Activated T-cell treated with anti-CD3 and anti-CD28 coated beads, Interleukin-2, amount 50 U/mL, for 24 hours (primary cell): Measurements from ENCODE around the gene ADAP1.
"Not testable (repeated sequence)": the region's sequence is repeated elsewhere in the genome, so short reads cannot be mapped to it uniquely, and the experiment has no call there.

Experiments used
- DNase-seq: peaks from one replicate; pipeline ENCODE4 v3.0.0-alpha.2; 2020
- H3K27ac Mint-ChIP-seq: 2 replicates; pipeline ENCODE4 v1.8.0; 2020; ENCODE audit warnings: mild to moderate bottlenecking, mixed read lengths
- H3K27me3 Mint-ChIP-seq: 2 replicates; pipeline ENCODE4 v1.8.0; 2020; ENCODE audit warnings: mixed read lengths
- H3K36me3 Mint-ChIP-seq: 2 replicates; pipeline ENCODE4 v1.8.0; 2020; ENCODE audit warnings: low read depth, mixed read lengths
- H3K4me1 Mint-ChIP-seq: 2 replicates; pipeline ENCODE4 v1.8.0; 2020; ENCODE audit warnings: low read depth, mixed read lengths
- H3K4me3 Mint-ChIP-seq: 2 replicates; pipeline ENCODE4 v1.8.0; 2020; ENCODE audit warnings: mild to moderate bottlenecking, moderate library complexity, mixed read lengths
- H3K9me3 Mint-ChIP-seq: 2 replicates; pipeline ENCODE4 v1.8.0; 2020; ENCODE audit warnings: mixed read lengths

Gene ADAP1

DNA sequence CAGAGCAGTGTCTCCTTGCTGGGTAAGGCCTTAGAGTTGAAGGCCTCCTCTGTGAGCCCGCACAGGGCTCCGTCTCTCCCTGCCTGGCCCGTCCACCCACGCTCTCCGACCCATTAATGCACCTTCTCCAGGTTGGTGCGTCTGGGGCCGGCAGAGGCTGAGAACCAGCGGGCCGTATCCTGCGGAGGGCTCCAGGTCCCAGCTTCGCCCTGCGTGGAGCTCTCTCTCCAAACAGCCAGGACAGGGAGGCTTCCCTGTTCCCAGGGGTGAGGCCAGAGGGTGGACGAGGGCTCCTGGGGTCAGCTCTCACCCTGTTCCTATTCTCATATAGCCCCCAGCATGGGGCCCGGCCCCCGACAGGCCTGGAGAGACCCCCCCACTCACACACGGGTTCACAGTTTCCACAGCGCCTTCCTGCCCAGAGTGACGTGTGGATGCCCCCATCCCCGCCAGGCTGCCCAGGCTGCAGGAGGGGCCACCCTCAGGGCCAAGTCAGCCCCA lies 43.5 kb downstream of the ADAP1 start:
- no peak overlapping the region for H3K4me3 Mint-ChIP-seq
- H3K9me3 Mint-ChIP-seq = no peaks in the 10 kb centered on the region
- no peak for DNase-seq
- peaks cover 2% of the 10 kb centered on the region for H3K36me3 Mint-ChIP-seq
- H3K27ac Mint-ChIP-seq = no peak overlapping the region
- H3K27me3 Mint-ChIP-seq = no peaks in the 10 kb centered on the region
- peaks cover 19% of the 10 kb centered on the region for H3K4me1 Mint-ChIP-seq

GRCh38 chr7:910441-910861 lies 44.0 kb downstream of the ADAP1 start:
- peaks cover 17% of the 10 kb centered on the region for H3K4me1 Mint-ChIP-seq
- peak overlapping the region; percentile 49 for H3K4me3 Mint-ChIP-seq
- no peaks in the 10 kb centered on the region for H3K9me3 Mint-ChIP-seq
- no peak for DNase-seq
- peaks cover 2% of the 10 kb centered on the region for H3K36me3 Mint-ChIP-seq
- H3K27me3 Mint-ChIP-seq = no peaks in the 10 kb centered on the region
- H3K27ac Mint-ChIP-seq = peak overlapping the region; percentile 71

- Mint-ChIP-seq H3K4me1 (peaks cover 17% of the 10 kb centered on the region), H3K36me3 (peaks cover 2% of the 10 kb centered on the region), H3K4me3 (peak overlapping the region; percentile 49), H3K27ac (peak overlapping the region; percentile 71), H3K27me3 (no peaks in the 10 kb centered on the region), H3K9me3 (no peaks in the 10 kb centered on the region)
- peak; percentile 67 for DNase-seq
These were observed 44.8 kb downstream of the ADAP1 start for GRCh38 chr7:909358-910329.

DNA sequence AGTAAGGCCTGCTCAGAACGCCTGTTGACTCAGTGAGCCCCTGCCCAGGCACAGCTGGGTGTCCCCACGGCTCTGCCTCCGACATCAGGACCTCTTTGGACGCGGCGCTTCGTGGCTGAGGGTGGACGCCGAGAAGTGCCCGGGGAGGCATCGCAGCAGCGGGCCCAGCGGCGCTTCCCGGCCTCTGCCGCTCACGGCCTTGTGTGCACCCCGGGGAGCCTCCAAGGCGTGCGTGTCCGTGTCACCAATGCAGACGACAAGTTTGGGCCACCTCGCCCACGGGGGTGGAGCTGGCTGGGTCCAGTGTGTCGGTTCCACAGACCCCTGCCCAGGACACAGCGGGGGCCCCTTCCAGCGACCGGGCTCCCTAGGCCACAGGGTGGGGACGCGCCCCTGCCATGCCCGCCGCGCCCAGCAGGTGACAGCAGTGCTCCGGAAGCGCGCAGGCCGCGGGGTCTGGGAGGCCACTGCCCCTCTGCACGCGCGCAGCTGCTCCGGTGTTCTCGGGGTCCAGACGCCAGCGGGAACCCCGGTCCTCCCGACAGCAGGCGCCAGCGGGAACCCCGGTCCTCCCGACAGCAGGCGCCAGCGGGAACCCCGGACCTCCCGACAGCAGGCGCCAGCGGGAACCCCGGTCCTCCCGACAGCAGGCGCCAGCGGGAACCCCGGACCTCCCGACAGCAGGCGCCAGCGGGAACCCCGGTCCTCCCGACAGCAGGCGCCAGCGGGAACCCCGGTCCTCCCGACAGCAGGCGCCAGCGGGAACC lies 45.7 kb downstream of the ADAP1 start:
- H3K36me3 Mint-ChIP-seq, H3K27me3 Mint-ChIP-seq, H3K27ac Mint-ChIP-seq, H3K9me3 Mint-ChIP-seq: not testable (repeated sequence)
- Mint-ChIP-seq H3K4me3 (peak overlapping the region; percentile 38), H3K4me1 (peaks cover 17% of the 10 kb centered on the region)
- peak; percentile 89 for DNase-seq

GRCh38 chr7:908159-908581 lies 46.3 kb downstream of the ADAP1 start:
- Mint-ChIP-seq H3K27me3 (no peaks in the 10 kb centered on the region), H3K36me3 (peaks cover 6% of the 10 kb centered on the region), H3K9me3 (no peaks in the 10 kb centered on the region), H3K27ac (no peak overlapping the region), H3K4me1 (peaks cover 17% of the 10 kb centered on the region), H3K4me3 (no peak overlapping the region)
- no peak for DNase-seq

GRCh38 chr7:907158-907980 lies 47.1 kb downstream of the ADAP1 start:
- no peak overlapping the region for H3K27ac Mint-ChIP-seq
- no peak for DNase-seq
- no peaks in the 10 kb centered on the region for H3K9me3 Mint-ChIP-seq
- H3K27me3 Mint-ChIP-seq = no peaks in the 10 kb centered on the region
- peaks cover 12% of the 10 kb centered on the region for H3K36me3 Mint-ChIP-seq
- H3K4me1 Mint-ChIP-seq = peaks cover 17% of the 10 kb centered on the region
- H3K4me3 Mint-ChIP-seq = no peak overlapping the region

GRCh38 chr7:906776-907157 lies 47.7 kb downstream of the ADAP1 start:
- Mint-ChIP-seq H3K9me3 (no peaks in the 10 kb centered on the region), H3K4me1 (peaks cover 17% of the 10 kb centered on the region), H3K4me3 (no peak overlapping the region), H3K27me3 (no peaks in the 10 kb centered on the region), H3K36me3 (peaks cover 13% of the 10 kb centered on the region), H3K27ac (no peak overlapping the region)
- DNase-seq = no peak

- DNase-seq = no peak
- Mint-ChIP-seq H3K4me1 (peaks cover 6% of the 10 kb centered on the region), H3K9me3 (no peaks in the 10 kb centered on the region), H3K27me3 (no peaks in the 10 kb centered on the region), H3K36me3 (peaks cover 18% of the 10 kb centered on the region), H3K4me3 (no peak overlapping the region), H3K27ac (no peak overlapping the region)
These were observed 49.6 kb downstream of the ADAP1 start for GRCh38 chr7:904847-905246.

DNA sequence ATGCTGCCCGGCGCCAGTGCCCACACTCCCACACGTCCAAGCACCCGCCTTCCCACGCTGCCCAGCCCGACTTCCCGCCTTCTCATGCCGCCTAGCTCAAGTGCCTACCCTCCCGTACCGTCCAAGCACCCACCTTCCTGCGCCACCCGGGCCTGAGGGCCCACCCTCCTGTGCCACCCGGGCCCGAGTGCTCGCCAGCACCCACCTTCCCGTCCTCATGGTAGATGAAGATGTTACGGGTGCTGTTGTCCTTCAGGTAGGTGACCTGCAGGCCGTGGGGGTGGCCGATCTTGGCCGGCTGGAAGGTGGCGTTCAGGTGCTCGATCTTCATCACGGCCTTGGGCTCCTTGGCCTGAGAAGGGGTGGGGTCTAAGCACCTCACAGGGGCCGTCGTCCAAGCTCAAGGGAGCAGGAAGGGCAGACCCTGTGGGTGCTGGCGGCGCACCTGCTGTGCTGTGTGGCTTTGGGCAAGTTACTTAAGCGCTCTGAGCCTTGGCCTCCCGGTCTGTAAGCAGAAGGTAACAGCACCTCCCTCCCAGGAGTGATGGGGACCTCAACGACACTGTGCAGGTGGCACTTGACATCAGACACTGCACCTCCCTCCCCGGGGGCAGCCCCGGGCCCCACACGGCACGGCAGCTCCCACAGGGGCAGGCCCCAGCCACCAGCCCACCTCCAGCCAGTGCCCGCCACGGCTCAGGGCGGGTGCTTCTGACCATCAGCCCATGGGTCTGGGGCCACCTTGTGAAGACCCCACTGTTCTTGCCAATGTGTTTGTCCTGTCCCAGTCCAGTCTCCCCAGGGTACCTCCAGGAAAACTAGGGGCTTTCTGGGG lies 50.3 kb downstream of the ADAP1 start:
- no peak overlapping the region for H3K27ac Mint-ChIP-seq
- peaks cover 4% of the 10 kb centered on the region for H3K4me1 Mint-ChIP-seq

GRCh38 chr7:902996-903395 lies 51.5 kb downstream of the ADAP1 start:
- H3K4me3 Mint-ChIP-seq = no peak overlapping the region
- no peak overlapping the region for H3K27ac Mint-ChIP-seq
- H3K36me3 Mint-ChIP-seq = peaks cover 27% of the 10 kb centered on the region
- H3K9me3 Mint-ChIP-seq = no peaks in the 10 kb centered on the region
- peaks cover 1% of the 10 kb centered on the region for H3K4me1 Mint-ChIP-seq
- no peaks in the 10 kb centered on the region for H3K27me3 Mint-ChIP-seq
- no peak for DNase-seq

More for the DNA sequence above, 50.3 kb downstream of the ADAP1 start:
- DNase-seq = no peak
- Mint-ChIP-seq H3K36me3 (peaks cover 25% of the 10 kb centered on the region), H3K9me3 (no peaks in the 10 kb centered on the region), H3K27me3 (no peaks in the 10 kb centered on the region), H3K4me3 (no peak overlapping the region)

DNA sequence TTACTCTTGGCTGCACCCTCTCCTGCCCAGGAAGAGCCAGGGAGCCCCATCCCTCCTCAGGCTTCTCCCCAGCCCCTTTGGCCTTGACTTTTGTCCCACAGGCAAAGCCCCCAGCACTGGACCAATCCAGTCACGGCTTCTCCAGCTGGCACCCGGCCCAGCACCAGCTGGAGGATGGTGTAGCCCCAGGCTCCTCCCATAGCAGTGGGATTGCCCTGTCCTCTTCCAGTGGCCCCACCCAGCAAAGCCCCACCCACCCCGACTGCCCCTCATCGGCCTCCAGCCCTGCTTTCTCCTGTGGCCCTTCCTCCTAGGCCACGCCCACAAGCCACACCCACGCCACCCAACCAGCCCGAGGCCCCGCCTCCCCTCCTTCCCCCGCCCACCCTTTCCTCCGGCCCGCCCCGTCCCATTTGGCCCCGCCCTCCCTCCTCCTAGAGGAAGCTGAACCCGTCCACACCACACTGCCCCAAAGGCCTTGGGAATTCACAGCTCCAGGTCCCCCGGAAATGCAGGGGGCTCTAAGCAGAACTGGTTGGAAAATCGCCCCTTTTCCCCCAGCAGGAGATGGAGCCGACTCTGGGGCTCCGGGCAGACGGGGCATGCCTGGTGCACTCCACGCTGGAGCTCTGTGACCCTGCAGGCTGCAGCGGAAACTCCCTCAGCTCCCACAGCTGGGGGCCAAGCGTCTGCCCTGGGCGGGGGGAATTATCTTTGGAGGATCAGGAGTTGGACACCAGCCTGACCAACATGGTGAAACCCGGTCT lies 52.9 kb downstream of the ADAP1 start:
- Mint-ChIP-seq H3K27me3 (no peaks in the 10 kb centered on the region), H3K4me3 (no peak overlapping the region), H3K4me1 (peaks cover 1% of the 10 kb centered on the region), H3K27ac (no peak overlapping the region), H3K9me3 (no peaks in the 10 kb centered on the region), H3K36me3 (peaks cover 33% of the 10 kb centered on the region)
- DNase-seq = peak; percentile 68

GRCh38 chr7:901041-901387 lies 53.5 kb downstream of the ADAP1 start:
- no peak overlapping the region for H3K4me3 Mint-ChIP-seq
- peaks cover 38% of the 10 kb centered on the region for H3K36me3 Mint-ChIP-seq
- H3K27me3 Mint-ChIP-seq = no peaks in the 10 kb centered on the region
- peaks cover 1% of the 10 kb centered on the region for H3K4me1 Mint-ChIP-seq
- no peak for DNase-seq
- no peak overlapping the region for H3K27ac Mint-ChIP-seq
- H3K9me3 Mint-ChIP-seq = no peaks in the 10 kb centered on the region
